Type B pancreatic cell (in vitro differentiated cells): ENCODE results near the gene SNX19. TPM values are rescaled to one million over a fixed set of nuclear protein-coding genes. Genes with fewer than 3 reads are reported as not detected.

ENCODE experiments used
- DNase-seq: peaks from one replicate; pipeline ENCODE4 v3.0.0; 2021; ENCODE audit warnings: mixed read lengths; ENCODE audit not compliant: unreplicated experiment; ENCODE audit errors: extremely low spot score
- H3K27ac Mint-ChIP-seq: 2 replicates; pipeline ENCODE4 v1.8.0; 2021; ENCODE audit warnings: mild to moderate bottlenecking, mixed read lengths
- H3K27me3 Mint-ChIP-seq: 2 replicates; pipeline ENCODE4 v1.8.0; 2021; ENCODE audit warnings: mixed read lengths
- H3K36me3 Mint-ChIP-seq: 2 replicates; pipeline ENCODE4 v1.8.0; 2021; ENCODE audit warnings: mixed read lengths
- H3K4me1 Mint-ChIP-seq: one replicate; pipeline ENCODE4 v1.8.0; 2021; ENCODE audit warnings: mixed read lengths; ENCODE audit not compliant: unreplicated experiment
- H3K4me3 Mint-ChIP-seq: 2 replicates; pipeline ENCODE4 v1.8.0; 2021; ENCODE audit warnings: mild to moderate bottlenecking, mixed read lengths
- H3K9me3 Mint-ChIP-seq: 2 replicates; pipeline ENCODE4 v1.8.0; 2021; ENCODE audit warnings: mixed read lengths
- CTCF ChIP-seq: fragments of 200-600 bp; sonication (generic); conservative IDR thresholded peaks from 2 replicates; pipeline ENCODE4 v1.5.0; 2021; ENCODE audit warnings: antibody characterized with exemption, mild to moderate bottlenecking
- total RNA-seq: library from RNA; stranded (reverse); gene quantifications from 2 replicates; pipeline ENCODE4 v1.2.1, GENCODE V29; 2021; ENCODE audit warnings: low replicate concordance

SNX19 gene
- total RNA-seq, 1 donor from 2014 or later, result 48.0 TPM

DNA sequence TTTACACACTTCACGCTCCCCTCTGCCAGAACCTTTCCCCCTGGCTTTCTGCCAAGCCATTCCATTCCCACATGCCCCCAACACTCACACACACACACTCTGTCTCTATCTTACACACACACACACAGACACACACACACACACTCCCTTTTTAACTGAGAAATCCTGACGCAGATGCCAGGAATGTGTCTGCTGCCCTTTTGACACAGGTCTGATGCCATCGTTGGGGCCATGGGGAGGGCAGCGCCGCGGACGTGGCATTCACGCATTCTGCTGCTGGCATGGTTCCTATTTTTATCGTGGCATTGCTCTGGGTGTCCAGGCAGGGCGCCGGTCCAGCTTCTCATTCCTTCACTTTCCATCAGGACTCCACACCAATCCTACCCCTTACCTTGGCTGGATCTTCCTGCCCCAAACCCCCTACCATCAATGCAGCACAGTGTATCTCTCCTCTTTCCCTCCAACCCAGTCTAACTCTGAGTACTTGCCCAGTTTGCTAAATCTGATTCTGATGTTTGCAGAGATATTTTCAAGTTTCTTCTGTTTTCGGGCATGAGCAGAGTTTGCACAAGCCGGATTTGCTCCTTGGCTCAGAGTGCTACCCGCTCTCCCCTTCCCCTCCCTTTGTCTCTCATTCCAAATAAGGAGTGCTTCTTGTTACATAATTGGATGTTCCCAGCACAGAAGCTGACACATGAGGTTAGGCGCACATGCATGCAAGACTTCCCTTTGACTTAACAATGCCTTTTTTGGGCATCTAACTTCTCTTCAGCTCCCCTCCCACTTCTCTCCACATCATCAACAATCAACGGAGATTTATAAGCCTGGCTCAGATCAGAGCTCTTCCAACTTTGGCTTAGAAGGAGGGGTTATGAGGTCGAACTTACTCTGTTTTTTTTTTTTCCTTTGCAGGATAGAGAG lies 18.8 kb downstream of the SNX19 start:
- DNase-seq, result no peak
- Mint-ChIP-seq H3K4me3 (no peak overlapping the region), H3K36me3 (peaks cover 29% of the 10 kb centered on the region)

GRCh38 chr11:130894322-130895025 lies 21.8 kb downstream of the SNX19 start:
- H3K4me3 Mint-ChIP-seq, result no peak overlapping the region
- no peaks in the 10 kb centered on the region for H3K9me3 Mint-ChIP-seq
- no peaks in the 10 kb centered on the region for H3K27me3 Mint-ChIP-seq
- TF ChIP-seq CTCF, result peak; percentile 96
- H3K36me3 Mint-ChIP-seq, result peaks cover 18% of the 10 kb centered on the region
- no peak overlapping the region for H3K27ac Mint-ChIP-seq
- H3K4me1 Mint-ChIP-seq, result peaks cover 21% of the 10 kb centered on the region
- DNase-seq, result no peak

More for the DNA sequence above, 18.8 kb downstream of the SNX19 start:
- Mint-ChIP-seq H3K4me1 (peaks cover 21% of the 10 kb centered on the region), H3K9me3 (no peaks in the 10 kb centered on the region), H3K27me3 (no peaks in the 10 kb centered on the region), H3K27ac (peak overlapping the region; percentile 3)
- no peak for TF ChIP-seq CTCF

DNA sequence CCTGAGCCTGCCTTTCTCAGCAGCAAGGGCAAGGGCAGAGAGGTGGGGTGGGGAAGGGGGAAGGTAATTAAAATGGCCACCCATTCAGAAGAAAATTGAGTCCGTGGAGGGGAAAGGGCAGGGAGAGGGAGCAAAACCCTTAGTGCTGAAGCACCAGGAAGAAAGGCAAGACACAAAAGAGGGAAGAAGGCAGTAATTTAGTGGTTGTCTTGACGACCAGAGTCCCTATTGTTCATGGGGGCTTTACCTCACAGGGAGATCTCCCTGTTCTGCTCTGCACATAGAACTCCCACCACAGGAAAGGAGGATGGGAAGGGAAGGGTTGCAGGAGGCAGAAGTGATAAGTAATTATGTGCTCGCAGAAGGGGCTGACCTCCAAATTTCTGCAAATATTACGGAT lies 23.4 kb downstream of the SNX19 start:
- H3K27me3 Mint-ChIP-seq, result no peaks in the 10 kb centered on the region
- no peak overlapping the region for H3K27ac Mint-ChIP-seq
- no peak for TF ChIP-seq CTCF
- no peaks in the 10 kb centered on the region for H3K9me3 Mint-ChIP-seq
- peaks cover 13% of the 10 kb centered on the region for H3K36me3 Mint-ChIP-seq
- no peak overlapping the region for H3K4me3 Mint-ChIP-seq
- no peak for DNase-seq
- peaks cover 16% of the 10 kb centered on the region for H3K4me1 Mint-ChIP-seq

DNA sequence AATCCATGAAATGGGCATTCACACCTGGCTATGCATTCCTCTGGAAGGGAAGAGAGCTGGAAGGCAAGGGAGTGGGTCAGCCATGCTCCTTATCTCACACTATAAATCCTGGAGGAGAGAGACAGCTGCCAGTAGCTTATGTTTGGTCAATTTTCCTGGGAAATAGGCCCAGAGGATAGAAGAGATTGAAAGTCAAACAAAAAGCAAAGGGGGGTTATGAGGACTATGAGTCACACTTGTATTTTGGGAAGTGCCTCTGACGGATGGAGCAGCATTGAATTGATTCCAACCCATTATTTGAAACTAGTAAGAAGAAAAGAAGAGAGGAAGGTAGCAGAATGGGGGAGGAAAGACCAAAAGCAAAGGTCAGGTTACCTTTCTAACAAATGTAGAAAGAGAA lies 25.0 kb downstream of the SNX19 start:
- Mint-ChIP-seq H3K27me3 (no peaks in the 10 kb centered on the region), H3K9me3 (no peaks in the 10 kb centered on the region), H3K27ac (no peak overlapping the region), H3K36me3 (peaks cover 11% of the 10 kb centered on the region), H3K4me3 (no peak overlapping the region), H3K4me1 (peaks cover 12% of the 10 kb centered on the region)
- DNase-seq, result no peak
- TF ChIP-seq CTCF, result no peak

DNA sequence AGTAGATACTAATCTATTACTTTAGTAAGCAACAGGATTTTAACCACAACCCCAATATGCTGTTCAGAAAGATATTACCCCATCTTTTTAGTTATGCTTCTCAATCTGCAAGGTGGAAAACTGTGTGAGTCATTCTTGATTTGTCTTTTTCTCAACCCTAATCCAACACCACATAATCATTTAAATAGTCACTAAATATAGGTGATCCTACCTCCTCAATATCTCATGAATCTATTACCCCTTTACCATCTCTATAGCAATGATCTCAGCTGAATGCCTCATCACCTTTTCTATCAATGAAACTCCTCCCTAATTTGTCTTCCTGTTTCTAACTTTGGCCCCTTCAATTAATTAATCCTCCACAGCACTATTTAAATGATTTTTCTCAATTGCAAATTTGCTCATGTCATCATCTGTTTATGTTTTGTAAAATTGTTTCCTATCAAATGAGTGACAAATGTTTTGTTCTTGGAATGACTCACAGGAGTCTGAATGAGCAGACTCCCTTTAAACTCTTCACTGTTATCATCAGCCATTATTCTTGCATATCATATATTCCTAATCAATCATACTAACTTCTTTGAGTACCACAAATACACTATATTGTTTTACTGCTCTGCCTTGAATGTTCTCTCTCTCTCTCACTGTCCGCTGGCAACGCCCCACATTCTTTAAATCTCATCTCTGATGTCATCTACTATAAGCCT lies 26.1 kb downstream of the SNX19 start:
- Mint-ChIP-seq H3K27ac (no peak overlapping the region), H3K4me3 (no peak overlapping the region), H3K36me3 (peaks cover 11% of the 10 kb centered on the region), H3K9me3 (no peaks in the 10 kb centered on the region), H3K4me1 (peaks cover 12% of the 10 kb centered on the region), H3K27me3 (no peaks in the 10 kb centered on the region)
- no peak for TF ChIP-seq CTCF
- DNase-seq, result no peak
